Astrocyte (in vitro differentiated cells and primary cell): ENCODE data around the gene ALPL.

ENCODE experiments used
- CTCF ChIP-seq: IDR thresholded peaks from 2 replicates; pipeline ENCODE4 v1.5.1; 2011; ENCODE audit warnings: low read depth, mild to moderate bottlenecking, inconsistent platforms, low read length, moderate library complexity; ENCODE audit not compliant: insufficient read depth
- EZH2 ChIP-seq: IDR thresholded peaks from 2 replicates; pipeline ENCODE4 v1.6.1; 2012; ENCODE audit warnings: mild to moderate bottlenecking, low read length, inconsistent platforms; ENCODE audit not compliant: insufficient read depth

- TF ChIP-seq CTCF (no peak), EZH2 (no peak)
Observed at GRCh38 chr1:21568809-21569385, 59.7 kb downstream of the ALPL start.
